A204.1 (cell line): Measurements from ENCODE around the gene CRTC1.

Experiments
- FAIRE-seq: peaks from 2 replicates; lab custom pipeline; 2012; peaks lifted over from hg19 to GRCh38; lab: Jason Lieb, UNC

CRTC1 gene

GRCh38 chr19:18683109-18683957 is at the start of gene CRTC1:
TSS of gene CRTC1 (plus strand) at chr19:18683680. CDS start at chr19:18683703, 23 bp downstream.
- FAIRE-seq, result no peak

- FAIRE-seq, result no peak
These were observed 48.7 kb upstream of the CRTC1 start for GRCh38 chr19:18634612-18635297.

- FAIRE-seq, result no peak
These were observed 47.7 kb upstream of the CRTC1 start for GRCh38 chr19:18635831-18636182.

GRCh38 chr19:18636183-18636968 is 47.1 kb upstream of the CRTC1 start:
- FAIRE-seq, result no peak

- no peak for FAIRE-seq
These were observed 46.4 kb upstream of the CRTC1 start, which contains the start of gene KLHL26 for GRCh38 chr19:18636969-18637629. TSS of gene KLHL26 (plus strand) at chr19:18637028. CDS start at chr19:18637055, 27 bp downstream.

GRCh38 chr19:18637673-18638630 is 45.5 kb upstream of the CRTC1 start:
- FAIRE-seq, result no peak

GRCh38 chr19:18639706-18640243 is 43.7 kb upstream of the CRTC1 start:
- no peak for FAIRE-seq

- FAIRE-seq, result no peak
These were observed 39.1 kb upstream of the CRTC1 start for GRCh38 chr19:18644196-18645034.

GRCh38 chr19:18645035-18645511 is 38.4 kb upstream of the CRTC1 start:
- no peak for FAIRE-seq

- FAIRE-seq, result no peak
These were observed 36.7 kb upstream of the CRTC1 start for GRCh38 chr19:18646535-18647370.

- FAIRE-seq, result no peak
These were observed 36.1 kb upstream of the CRTC1 start for GRCh38 chr19:18647371-18647767.

GRCh38 chr19:18647807-18648206 is 35.7 kb upstream of the CRTC1 start:
- no peak for FAIRE-seq

GRCh38 chr19:18648973-18649315 is 34.5 kb upstream of the CRTC1 start:
- FAIRE-seq, result no peak

GRCh38 chr19:18649371-18650020 is 34.0 kb upstream of the CRTC1 start:
- FAIRE-seq, result no peak

GRCh38 chr19:18650021-18650390 is 33.5 kb upstream of the CRTC1 start:
- no peak for FAIRE-seq

- FAIRE-seq, result no peak
These were observed 32.9 kb upstream of the CRTC1 start for GRCh38 chr19:18650468-18651041.

- FAIRE-seq, result no peak
These were observed 32.2 kb upstream of the CRTC1 start for GRCh38 chr19:18651300-18651699.

- FAIRE-seq, result no peak
These were observed 31.7 kb upstream of the CRTC1 start for GRCh38 chr19:18651733-18652132.
